Fibroblast of upper back skin (primary cell): ENCODE results near the gene PHKG2.
A peak's percentile ranks its signal among the peaks of the same experiment; 100 is the strongest.

Experiments used
- DNase-seq: peaks from one replicate; pipeline ENCODE4 v3.0.0-alpha.2; 2013

The PHKG2 gene

GRCh38 chr16:30728899-30729672, 19.1 kb upstream of the PHKG2 start:
- DNase-seq: no peak

GRCh38 chr16:30731411-30731810, 16.8 kb upstream of the PHKG2 start:
- DNase-seq: no peak

GRCh38 chr16:30736995-30737793, 11.0 kb upstream of the PHKG2 start:
- DNase-seq: no peak

GRCh38 chr16:30737794-30738648, 10.2 kb upstream of the PHKG2 start:
- no peak for DNase-seq

- no peak for DNase-seq
Observed at GRCh38 chr16:30738984-30739951, 9.0 kb upstream of the PHKG2 start.

GRCh38 chr16:30740364-30741251, 7.6 kb upstream of the PHKG2 start:
- peak; percentile 44 for DNase-seq

GRCh38 chr16:30741461-30741914, 6.7 kb upstream of the PHKG2 start:
- peak; percentile 79 for DNase-seq

GRCh38 chr16:30743716-30744115, 4.5 kb upstream of the PHKG2 start:
- no peak for DNase-seq

- no peak for DNase-seq
Observed at GRCh38 chr16:30744183-30744582, 4.0 kb upstream of the PHKG2 start.

GRCh38 chr16:30745082-30745481, 3.1 kb upstream of the PHKG2 start:
- no peak for DNase-seq

- DNase-seq: no peak
Observed at GRCh38 chr16:30746638-30747175, 1.5 kb upstream of the PHKG2 start.

- DNase-seq: peak; percentile 23
Observed at GRCh38 chr16:30747331-30747730, 894 bp upstream of the PHKG2 start.

GRCh38 chr16:30748634-30749445, 615 bp downstream of the PHKG2 start:
- peak; percentile 27 for DNase-seq

- no peak for DNase-seq
Observed at GRCh38 chr16:30750201-30750600, 2.0 kb downstream of the PHKG2 start.

GRCh38 chr16:30750876-30751465, 2.7 kb downstream of the PHKG2 start:
- DNase-seq: no peak

- DNase-seq: no peak
Observed at GRCh38 chr16:30753596-30753995, 5.4 kb downstream of the PHKG2 start.

- DNase-seq: no peak
Observed at GRCh38 chr16:30755955-30756780, 7.9 kb downstream of the PHKG2 start.

GRCh38 chr16:30756781-30757100, 8.5 kb downstream of the PHKG2 start:
- no peak for DNase-seq
